ENCODE measurements around the gene SLC22A31.
"Not testable (repeated sequence)": the region's sequence is repeated elsewhere in the genome, so short reads cannot be mapped to it uniquely, and the experiment has no call there.

The SLC22A31 gene

DNA sequence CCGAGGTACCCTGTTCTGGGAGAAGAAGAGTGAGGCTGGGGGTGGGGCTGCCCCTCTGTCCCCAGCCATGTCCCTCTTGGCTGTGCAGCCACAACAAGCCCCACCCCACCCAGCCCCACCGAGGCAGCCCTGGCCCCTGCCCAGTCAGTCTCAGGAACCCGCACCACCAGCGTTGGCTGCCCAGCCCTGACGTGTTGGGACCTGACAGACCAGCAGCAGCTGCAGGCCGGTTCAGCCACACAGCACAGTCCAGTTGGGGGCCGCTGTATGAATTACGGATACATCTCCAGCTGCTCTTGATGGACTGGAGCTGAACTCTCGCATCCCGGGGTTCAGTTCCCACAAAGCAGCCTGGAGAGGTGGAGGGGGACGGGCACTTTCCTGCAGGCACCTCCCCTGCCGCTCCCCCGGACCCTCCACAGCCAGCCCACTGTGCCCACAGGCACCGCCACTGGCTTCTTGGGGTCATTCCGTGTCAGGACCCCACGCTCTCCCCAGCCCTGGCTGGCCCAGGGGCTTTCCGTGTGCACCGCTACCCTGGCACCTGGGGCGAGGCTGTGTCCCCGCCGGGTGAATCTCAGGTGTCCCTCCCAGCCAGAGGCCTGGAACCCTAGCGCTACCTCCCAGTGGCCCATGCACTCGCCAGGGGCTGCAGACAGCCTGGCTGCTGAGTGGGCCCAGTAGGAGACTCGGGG, 21.7 kb downstream of the SLC22A31 start:
- DNase-seq: no peak

DNA sequence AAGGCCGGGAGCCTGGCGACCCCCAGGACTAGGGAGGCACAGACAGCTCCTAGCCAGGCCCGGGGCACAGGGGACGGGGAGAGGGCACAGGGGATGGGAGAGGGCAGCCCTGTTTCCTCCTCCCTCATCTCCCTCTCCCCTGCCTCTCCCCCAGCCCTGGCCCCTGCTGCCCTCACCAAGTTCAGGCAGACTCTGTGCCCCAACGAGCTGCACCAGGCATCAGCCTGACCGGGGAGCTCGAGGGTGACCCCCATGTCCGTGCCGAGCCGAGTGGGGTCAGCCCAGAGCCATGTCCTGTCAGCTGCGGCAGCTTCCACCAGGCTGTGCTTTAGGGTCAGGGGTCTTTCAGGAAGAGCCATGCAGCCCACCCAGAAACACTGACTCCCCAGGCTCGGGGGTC, 22.8 kb downstream of the SLC22A31 start:
- DNase-seq: no peak

DNA sequence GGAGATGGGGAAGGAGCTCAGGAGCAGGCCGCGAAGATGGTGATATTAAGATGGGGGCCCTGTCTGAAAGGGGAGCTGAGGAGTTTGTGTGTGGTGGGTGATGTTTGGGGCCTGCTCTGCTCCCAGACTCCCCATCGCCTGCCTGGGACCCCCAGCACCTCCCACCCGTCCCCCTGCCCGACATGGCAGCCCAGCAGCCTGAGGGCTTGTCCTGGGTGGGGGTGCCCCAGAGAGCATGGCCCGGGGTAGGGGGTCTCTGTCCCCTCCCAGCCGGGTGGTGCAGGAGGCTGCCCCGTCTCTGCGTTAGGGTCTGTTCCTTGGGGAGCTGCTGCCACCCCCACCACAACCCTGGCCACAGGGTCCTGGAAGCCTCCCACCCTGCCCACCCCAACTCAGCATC, 23.6 kb downstream of the SLC22A31 start:
- DNase-seq: no peak

DNA sequence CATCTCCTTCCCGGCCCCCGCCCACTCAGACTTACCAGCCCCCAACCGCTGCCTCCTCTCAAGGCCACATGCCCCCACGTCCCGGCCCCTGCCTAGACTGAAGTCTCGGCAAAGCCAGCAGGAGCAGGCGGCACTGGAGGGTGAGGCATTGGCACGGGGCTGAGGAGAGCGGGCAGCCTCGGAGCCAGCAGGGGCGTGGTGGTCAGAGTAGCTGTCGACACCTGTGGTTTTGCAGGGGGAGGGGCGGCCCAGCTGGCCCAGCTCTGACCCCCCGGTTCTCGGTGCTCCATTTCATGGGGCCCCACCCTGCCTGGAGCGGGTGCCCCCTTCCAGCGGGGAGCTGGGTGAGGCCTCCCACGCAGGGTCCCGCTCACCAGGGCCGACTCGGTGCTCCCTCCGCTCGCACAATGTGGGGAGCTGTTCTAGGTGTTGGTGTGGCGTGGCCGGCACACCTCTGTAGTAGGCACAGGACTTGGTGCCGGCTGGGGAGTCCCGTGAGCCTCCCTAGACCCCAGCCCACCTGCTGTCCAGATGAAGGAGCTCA, 24.1 kb downstream of the SLC22A31 start:
- DNase-seq: no peak

DNA sequence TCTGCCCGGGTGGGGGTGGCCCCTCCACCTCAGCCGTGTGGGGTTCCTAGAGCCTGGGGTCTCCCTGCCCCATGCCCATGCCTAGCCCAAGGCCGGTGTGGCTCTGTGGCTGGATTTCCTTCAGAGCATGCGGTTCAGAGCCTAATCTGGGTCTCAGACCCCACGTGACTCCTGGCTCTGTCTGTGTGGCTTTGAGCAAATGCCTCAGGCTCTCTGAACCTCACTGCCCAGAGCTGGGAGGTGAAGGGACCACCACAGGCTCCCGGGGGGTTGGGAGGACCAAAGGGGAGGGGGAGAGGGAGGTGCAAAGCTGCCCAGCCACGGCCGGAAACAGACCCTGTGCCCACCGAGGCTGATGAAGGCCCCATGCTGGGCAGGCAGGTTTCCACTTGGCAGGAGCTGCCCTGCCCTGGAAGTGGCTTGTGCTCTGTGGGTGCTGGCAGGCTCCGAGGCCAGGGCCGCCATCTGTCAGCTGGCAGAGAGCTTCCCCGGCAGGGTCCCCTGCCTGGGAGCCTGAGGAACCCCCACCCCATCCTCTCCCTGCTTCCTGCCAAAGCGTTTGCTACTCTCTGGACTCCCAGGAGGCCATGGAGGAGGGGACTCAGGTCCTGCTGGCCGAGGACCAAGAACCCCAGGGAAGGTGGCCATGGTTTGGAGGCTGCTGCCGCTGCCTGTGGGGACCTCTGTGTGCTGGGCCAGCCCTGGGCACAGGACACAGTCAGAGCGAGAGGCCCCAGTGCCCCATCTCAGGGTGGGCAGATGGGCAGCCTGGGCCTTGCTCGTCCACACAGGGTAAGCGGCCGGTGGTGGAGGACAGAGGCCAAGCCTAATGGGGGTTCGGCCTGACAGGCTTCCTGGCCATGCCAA, 24.8 kb downstream of the SLC22A31 start:
- no peak for DNase-seq

DNA sequence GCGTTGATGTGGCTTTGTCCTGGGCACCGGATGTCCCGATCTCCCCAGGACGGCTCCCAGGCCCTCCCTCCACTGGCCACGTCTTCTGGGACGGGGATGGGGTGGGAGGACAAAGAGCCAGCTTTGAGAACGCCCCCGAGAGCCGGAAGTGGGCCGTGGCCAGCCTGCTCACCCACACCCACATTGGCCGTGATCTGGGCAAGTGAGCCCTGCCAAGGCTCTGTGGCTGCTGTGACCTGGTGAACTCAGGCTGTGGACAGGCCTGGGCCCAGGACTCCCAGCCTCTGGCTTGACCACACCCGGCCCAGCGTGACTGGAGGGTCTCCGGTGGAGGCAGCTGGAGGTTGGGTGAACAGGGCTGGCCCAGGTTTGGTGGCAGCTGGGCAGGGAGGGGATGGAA, 25.5 kb downstream of the SLC22A31 start:
- no peak for DNase-seq

DNA sequence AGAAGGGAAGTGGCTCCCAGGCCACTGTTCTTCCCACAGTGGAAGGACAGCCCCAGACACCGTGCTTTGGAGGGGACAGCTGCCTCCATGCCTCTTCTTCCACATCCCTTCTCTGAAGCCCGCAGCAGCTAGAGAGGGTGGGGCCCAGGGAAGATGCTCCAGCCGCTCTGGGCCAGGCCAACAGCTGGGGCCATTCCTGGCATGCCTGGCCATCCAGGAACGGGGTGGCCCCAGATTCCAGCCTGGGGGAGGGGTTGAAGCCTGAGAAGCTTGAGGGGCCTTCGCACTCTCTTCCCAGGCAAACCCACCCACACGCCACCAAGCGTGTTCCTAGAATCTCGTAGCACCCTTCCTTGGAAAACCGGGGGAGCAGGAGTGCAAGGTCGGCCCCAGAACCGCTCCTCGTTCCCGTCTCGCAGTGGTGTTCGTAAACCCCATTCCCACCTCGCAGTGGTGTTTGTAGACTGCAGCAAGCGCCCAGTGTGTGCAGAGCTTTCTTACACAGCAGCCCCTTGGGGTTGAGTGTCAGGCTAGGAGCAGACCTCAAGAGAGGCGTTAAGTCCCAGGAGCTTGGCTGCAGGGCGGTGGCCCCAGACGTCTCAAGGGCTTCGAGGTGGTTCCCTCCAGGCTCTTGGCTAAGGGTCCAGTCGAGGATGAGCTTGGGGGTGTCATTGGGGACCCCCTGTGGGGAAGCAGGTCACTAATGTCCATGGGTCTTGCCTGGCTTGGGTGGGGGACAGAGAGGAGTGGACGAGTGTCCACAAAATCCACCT, 26.1 kb downstream of the SLC22A31 start:
- no peak for DNase-seq

DNA sequence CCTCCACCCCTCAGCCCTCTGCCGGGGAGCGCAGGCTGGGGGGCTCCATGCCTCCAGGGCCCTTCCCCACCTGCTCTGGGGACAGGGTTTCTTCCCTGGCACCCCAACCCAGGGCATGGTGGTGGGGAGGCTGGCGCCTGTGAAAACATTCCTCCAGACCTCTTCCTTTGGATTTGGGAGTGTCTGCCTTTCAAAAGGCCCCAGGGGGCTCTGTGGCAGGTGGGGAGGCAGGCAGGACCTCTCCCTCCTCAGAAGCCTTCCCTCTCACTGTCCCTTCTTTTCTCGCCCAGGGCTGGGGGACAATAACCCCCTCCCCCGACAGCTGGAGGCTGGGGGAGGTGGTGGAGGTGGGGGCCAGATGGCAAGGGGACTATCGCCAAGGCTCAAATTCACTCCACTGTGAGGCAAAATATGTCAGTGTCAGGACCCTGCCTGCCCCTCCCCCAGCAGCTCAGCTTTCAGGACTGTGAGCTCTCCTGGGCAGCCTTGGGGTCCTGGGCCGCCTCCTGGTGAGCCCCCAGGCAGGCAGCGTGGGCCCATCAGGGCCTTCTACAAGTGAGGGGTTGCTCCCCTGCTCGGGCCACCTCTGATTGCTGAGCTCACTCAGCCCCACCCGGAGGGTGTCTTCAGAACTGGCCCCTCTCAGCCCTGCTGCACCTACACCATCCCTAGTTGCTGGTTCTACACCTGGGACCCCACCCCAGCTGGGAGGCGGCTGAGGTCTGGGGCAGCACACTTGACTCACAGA, 27.0 kb downstream of the SLC22A31 start:
- DNase-seq: no peak

DNA sequence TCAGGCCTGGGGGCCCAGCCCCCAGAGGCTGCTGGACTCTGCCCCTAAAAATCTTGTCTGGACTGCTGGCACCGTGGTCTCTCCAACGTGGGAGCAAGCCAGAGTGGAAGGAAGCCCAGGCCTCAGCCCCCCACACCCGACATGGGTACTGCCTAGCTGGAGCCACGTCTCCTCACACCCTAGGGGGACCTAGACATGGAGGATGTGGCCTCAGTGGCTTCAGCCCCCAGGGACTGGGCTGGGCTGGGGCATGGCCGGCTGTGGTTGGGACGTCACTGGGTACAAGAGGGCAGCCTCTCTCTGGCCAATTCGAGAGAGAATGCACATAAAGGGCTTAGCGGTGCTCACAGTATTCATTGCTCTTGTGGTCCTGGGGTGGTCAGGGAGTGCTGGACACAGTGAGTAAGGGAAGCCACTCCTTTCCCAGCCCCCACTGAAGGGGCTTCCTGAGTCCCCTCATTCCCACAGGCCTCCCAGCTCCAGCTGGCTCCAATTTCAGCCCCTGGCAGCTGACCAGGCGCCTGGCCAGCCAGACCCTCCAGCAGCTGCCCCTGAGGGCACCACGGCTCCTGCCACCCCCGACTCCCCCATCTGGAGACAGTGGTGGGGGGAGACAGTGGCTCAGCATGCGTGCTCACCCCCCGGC, 27.7 kb downstream of the SLC22A31 start:
- no peak for DNase-seq

DNA sequence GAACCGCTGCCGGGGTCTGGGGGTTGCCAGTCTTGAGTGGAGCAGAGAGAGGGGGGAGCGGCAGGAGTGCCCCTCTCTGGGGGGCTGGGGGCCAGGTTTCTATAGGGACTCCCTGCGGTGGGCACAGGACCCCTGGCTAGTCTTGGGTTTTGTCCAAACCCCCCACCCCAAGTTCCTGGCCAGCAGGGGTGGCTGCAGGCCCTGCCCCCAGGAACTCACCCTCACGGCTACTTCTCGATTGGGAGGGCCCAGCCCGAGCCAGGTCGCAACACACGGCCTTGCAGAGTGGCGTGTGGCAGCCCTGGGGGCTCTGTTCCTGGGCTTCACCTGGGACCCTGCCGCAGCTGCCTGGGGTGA, 28.2 kb downstream of the SLC22A31 start:
- no peak for DNase-seq

DNA sequence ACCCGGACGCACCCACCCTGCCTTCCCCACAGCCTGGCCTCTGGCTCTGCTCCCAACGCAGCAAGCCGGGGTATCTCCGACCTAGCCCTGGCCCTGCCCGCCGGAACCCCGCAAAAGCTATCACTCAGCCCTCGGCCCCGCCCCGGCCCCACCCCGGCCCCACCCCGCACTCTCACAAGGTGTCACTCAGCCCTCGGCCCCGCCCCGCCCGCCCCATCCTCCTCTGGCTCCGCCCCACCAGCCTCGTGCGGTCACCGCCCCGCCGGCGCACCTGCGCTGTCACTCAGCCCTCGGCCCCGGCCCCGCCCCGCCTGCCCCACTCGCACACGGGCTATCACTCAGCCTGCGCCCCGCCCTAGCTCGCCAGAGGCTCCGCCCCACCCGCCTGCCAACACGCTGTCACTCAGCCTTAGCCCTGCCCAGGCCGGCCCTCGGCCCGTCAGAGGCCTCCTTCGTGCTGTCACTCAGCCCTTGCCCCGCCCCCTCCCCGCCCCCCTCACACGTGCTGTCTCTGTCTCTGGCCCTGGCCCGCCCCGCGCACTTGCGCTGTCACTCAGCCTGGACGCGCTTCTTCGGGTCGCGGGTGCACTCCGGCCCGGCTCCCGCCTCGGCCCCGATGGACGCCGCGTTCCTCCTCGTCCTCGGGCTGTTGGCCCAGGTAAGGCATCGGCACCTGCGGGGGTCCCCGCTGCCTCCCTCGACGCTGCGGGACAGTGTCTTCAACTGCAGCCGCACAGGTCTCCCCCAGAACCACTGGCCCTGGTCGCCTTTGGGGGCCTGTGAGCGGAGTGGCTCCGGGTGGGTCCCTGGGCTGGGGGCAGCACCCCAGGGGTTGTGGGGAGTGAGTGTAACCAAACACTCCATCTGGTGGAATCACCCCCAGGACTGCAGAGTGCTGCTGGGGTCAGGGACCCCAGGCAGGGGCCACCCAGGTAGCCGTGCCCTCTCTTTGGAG, 28.8 kb downstream of the SLC22A31 start, which contains the start of gene CDH15:
CDH15 (plus strand) TSS at position 533 of the 955 bp plus-strand sequence; CDS start at position 617, 84 bp downstream.
- peak; percentile 53 to 76 for DNase-seq

DNA sequence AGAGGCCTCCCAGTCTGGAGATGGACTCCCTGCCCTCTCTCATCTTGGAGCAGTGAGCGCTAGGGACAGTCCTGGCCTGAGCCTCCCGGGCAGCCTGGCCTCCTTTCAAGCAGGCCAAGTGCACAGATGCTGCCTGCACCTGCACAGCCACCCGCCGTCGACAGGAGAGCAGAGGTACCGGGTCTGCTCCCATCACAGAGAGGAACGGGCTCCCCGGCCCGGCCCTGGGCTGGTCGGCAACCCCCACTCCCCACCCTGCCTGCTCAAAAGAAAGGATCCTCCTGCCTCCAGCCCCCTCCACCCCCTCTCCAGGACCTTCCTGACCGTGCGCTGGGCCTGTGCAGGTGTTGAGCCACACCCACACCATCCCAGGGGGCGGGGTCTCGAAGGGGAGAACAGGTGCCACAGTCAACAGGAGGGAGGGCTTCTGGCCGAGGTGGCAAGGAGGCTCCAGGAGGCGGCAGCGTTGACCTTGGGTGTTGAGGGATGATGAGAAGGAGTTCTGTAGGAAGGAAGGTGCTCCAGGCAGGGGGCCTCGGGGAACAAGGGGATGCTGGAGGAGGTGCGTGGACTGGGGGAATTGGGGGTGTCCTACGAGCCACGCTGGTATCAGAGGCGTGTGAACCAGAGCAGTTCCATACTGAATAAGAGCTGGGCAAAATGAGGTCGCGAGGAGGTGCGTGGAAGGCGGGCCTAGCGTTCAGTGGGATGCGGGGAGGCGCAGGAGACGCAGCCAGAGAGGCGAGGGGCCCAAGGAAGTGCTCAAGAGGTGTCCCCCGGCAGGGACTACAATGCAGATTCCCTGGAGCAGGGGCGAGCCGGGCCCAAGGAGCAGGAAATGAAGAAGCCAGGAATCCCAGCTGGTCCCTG, 29.8 kb downstream of the SLC22A31 start:
- no peak for DNase-seq

DNA sequence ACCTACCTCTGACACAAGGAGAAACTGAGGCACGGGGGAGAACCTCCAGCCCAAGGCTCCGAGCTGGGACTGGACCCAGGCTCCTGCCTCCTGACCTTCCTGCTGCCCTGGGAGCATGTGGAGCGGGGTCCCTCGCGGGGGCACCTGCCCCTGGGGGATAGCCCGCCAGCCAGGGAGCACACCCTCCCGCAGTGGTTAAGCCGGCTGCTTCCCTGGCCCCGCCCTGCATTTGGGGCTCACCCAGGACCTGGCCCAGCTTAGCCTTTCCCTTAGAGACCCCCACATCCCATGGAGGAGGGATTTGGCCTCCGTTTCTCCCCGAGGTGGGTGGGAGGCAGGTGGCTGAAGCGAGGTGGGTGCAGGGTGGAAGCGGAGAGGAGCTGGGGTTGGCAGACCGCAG, 30.6 kb downstream of the SLC22A31 start:
- DNase-seq: no peak

DNA sequence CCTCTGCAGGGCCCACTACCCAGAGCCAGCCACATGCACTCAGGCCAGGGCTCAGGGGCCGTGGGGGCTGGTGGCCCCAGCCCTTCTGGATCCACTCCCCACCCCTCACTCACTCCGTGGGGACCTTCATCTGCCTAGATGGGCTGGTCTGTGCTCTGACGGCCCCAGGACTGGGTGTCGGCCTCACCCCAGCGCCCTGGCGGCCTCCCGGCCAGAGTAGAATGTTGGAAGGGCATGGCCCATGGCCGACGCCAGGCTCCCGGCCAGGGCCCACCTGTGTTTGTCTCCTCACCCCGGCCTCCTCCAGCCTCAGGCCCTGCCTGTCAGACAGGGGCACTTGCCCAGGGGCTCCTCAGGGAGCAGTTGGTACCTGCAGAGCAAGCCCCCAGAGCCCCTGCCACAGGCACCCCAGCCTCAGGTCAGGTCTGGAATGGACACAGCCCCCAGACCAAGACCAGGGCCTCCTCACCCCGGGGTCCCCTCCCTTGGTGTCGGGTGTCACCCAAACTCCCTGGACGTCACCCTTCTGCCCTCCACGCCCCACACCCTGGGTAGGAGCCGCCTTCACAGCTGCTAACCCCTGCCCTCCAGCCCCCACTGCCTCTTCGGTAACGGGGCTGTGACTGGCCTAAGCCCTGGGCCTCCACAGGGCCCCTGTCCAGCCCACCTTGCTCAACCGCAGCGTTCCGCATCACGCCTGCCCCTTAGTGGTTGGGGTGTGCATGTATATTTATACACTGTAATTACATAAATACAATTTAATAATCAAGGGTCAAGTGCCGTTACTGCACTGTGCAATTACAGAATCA, 31.8 kb downstream of the SLC22A31 start:
- DNase-seq: no peak

DNA sequence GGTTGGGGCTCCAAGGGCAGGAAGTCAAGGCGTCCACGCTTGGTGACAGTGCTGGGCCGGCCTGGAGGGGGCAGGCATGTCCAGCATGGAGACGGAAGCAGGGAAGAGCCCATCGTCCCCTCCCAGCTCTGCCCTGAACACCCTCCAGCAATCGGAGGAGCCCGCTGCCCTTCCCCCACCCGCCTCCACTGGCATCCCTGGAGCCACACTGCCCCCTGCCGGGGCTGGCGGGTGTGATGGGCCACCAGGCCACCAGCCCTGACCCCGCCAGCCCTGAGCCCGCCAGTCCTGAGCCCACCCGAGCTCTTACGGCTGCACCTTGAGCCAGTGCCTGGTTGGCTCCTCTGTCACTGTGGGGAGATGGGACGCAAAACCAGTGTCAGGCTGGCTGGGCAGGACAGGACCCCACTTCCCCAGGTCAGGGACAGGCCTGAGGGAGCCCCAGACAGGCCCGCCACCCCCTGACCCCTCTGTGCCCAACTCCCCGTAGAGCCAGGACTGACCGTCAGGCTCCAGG, 32.9 kb downstream of the SLC22A31 start:
- DNase-seq: peak; percentile 19 to 62

DNA sequence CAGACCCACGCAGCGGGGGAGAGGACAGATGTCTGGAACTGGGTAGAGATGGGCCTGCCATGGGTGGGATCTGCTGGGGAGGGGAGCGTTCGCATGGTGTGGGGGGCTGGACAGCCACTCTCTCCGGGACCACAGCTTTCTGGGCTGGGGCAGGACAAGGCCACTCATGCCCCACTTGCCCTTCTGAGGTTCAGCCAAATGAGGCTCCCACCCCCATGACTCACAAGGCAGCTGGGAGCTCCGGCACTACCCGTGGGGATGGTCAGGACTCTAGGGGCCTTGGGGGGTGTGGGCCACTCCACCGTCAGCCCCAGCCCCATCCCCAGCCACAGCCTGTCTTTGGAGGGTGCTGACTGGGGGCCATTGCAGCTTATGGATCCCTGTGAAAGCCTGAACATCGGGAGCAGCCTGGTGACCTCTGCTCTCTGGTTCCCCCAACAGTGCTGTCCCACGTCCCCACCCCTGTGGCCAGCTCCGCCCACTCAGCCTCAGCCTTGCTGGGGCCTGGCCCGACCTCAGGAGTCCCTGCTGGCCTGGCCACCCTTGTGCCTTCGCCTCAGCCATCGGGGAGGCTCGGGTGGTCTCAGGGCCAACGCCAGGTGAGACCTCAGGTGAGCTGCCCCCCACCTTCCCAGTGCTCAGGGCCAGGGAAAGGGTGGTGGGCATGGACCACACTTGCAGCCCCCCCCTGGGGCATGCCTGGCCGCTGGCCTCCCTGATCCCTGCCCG, 33.5 kb downstream of the SLC22A31 start:
- no peak for DNase-seq

DNA sequence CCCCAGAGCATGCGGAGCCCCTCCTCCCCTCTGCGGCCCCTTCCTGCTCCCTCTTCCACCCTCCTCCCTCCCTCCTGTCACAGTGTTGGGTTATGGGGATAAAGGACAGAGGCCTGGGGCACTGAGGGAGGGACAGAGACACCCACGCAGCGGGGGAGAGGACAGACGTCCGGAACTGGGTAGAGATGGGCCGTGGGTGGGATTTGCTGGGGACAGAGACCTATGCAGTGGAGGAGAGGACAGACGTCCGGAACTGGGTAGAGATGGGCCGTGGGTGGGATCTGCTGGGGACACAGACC, 34.7 kb downstream of the SLC22A31 start:
- not testable (repeated sequence) for DNase-seq

Measured in hippocampal formation (tissue), 2 donors.